Nephron (organoid): ENCODE measurements around the gene ACACA.

ENCODE experiments used
- H3K27ac Mint-ChIP-seq, 3 experiments: 2 replicates each; pipeline ENCODE4 v1.8.0; 2020; ENCODE audit warnings: mixed read lengths in 3 of 3, mild to moderate bottlenecking in 2 of 3, moderate library complexity in 1 of 3
- H3K27me3 Mint-ChIP-seq: 2 replicates; pipeline ENCODE4 v1.8.0; 2021; ENCODE audit warnings: low read depth, mild to moderate bottlenecking, moderate library complexity, mixed read lengths
- H3K36me3 Mint-ChIP-seq: 2 replicates; pipeline ENCODE4 v1.8.0; 2020; ENCODE audit warnings: low read depth, mixed read lengths
- H3K4me1 Mint-ChIP-seq: 2 replicates; pipeline ENCODE4 v1.8.0; 2020; ENCODE audit warnings: mixed read lengths
- H3K4me3 Mint-ChIP-seq, 3 experiments: 2 replicates each; pipeline ENCODE4 v1.8.0; 2020; ENCODE audit warnings: mild to moderate bottlenecking in 3 of 3, mixed read lengths in 3 of 3, moderate library complexity in 2 of 3
- H3K9me3 Mint-ChIP-seq: 2 replicates; pipeline ENCODE4 v1.8.0; 2020; ENCODE audit warnings: mixed read lengths
- CTCF ChIP-seq, 3 experiments: fragments of 200-600 bp; sonication (generic); IDR thresholded peaks; one replicate each; pipeline ENCODE4 v1.5.0; 2021; ENCODE audit warnings: antibody characterized with exemption in 3 of 3; ENCODE audit not compliant: unreplicated experiment in 3 of 3

The ACACA gene

GRCh38 chr17:37064956-37065355 lies 341.7 kb downstream of the ACACA start:
- Mint-ChIP-seq H3K4me3 (no peak overlapping the region), H3K27me3 (peaks cover 62% of the 10 kb centered on the region), H3K27ac (peak overlapping the region in 1 of 3 experiments; percentile 11), H3K9me3 (no peaks in the 10 kb centered on the region), H3K36me3 (no peaks in the 10 kb centered on the region), H3K4me1 (peaks cover 46% of the 10 kb centered on the region)
- TF ChIP-seq CTCF (IDR thresholded peaks at IDR 0.05; ENCODE audit: unreplicated experiment in 3 of 3), result no peak

- H3K27me3 Mint-ChIP-seq, result peaks cover 62% of the 10 kb centered on the region
- no peaks in the 10 kb centered on the region for H3K36me3 Mint-ChIP-seq
- H3K9me3 Mint-ChIP-seq, result no peaks in the 10 kb centered on the region
- H3K27ac Mint-ChIP-seq, result peak overlapping the region in 1 of 3 experiments; percentile 11
- TF ChIP-seq CTCF (IDR thresholded peaks at IDR 0.05; ENCODE audit: unreplicated experiment in 3 of 3), result no peak
- no peak overlapping the region for H3K4me3 Mint-ChIP-seq
- peaks cover 46% of the 10 kb centered on the region for H3K4me1 Mint-ChIP-seq
These were observed 342.4 kb downstream of the ACACA start for GRCh38 chr17:37064206-37064605.

GRCh38 chr17:37062021-37062420 lies 344.6 kb downstream of the ACACA start:
- no peak for TF ChIP-seq CTCF (IDR thresholded peaks at IDR 0.05; ENCODE audit: unreplicated experiment in 3 of 3)

GRCh38 chr17:37060928-37061327 lies 345.7 kb downstream of the ACACA start:
- TF ChIP-seq CTCF (IDR thresholded peaks at IDR 0.05; ENCODE audit: unreplicated experiment in 3 of 3), result no peak
- H3K4me1 Mint-ChIP-seq, result peaks cover 31% of the 10 kb centered on the region
- peaks cover 39% of the 10 kb centered on the region for H3K27me3 Mint-ChIP-seq
- peaks cover 15% of the 10 kb centered on the region for H3K36me3 Mint-ChIP-seq
- peak overlapping the region in 1 of 3 experiments; percentile 29 for H3K27ac Mint-ChIP-seq
- H3K4me3 Mint-ChIP-seq, result no peak overlapping the region
- no peaks in the 10 kb centered on the region for H3K9me3 Mint-ChIP-seq

More at GRCh38 chr17:37062021-37062420, 344.6 kb downstream of the ACACA start:
- peaks cover 5% of the 10 kb centered on the region for H3K36me3 Mint-ChIP-seq
- H3K27ac Mint-ChIP-seq, result peak overlapping the region in 1 of 3 experiments; percentile 9
- H3K27me3 Mint-ChIP-seq, result peaks cover 46% of the 10 kb centered on the region
- H3K4me1 Mint-ChIP-seq, result peaks cover 32% of the 10 kb centered on the region
- H3K9me3 Mint-ChIP-seq, result no peaks in the 10 kb centered on the region
- peak overlapping the region in 1 of 3 experiments; percentile 47 for H3K4me3 Mint-ChIP-seq

DNA sequence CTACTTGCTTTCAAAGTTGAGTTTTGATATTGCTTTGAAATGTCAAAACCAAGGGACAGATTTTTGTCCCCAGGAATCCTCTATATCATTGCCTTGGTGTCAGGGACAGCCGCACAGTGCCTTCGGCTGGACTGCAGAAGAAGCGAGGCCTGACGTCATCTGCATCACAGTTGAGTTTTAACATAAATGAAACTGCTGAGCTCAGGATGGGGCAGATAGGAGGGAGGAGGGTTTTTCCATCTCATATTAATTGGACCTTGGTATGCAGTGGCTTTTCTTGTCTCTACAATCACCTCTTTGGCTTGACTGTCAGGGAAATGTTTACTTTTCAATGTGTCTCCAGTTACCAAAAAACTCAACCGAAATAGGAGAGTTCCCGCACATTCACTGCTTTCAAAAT lies 346.5 kb downstream of the ACACA start:
- Mint-ChIP-seq H3K36me3 (peaks cover 16% of the 10 kb centered on the region), H3K9me3 (no peaks in the 10 kb centered on the region), H3K27ac (no peak overlapping the region), H3K27me3 (peaks cover 31% of the 10 kb centered on the region), H3K4me1 (peaks cover 35% of the 10 kb centered on the region), H3K4me3 (no peak overlapping the region)
- no peak for TF ChIP-seq CTCF (IDR thresholded peaks at IDR 0.05; ENCODE audit: unreplicated experiment in 3 of 3)

DNA sequence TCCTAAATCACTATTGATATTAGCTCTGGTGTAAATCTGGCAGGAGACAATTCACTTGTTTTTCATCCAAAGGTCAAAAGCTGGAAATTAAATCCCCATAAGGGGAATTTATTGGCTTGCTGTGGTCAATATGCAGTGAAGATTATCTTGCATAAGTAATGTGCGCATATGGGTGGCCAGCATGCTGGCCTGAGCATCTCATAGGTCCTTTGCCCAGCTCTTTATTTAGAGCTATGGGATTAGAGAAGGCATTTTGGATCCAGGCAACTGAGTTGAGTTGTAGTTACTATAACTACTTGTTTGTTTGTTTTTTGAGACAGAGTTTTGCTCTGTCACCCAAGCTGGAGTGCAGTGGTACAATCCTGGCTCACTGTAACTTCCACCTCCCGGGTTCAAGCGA lies 347.1 kb downstream of the ACACA start:
- Mint-ChIP-seq H3K27me3 (peaks cover 26% of the 10 kb centered on the region), H3K4me3 (no peak overlapping the region), H3K4me1 (peaks cover 36% of the 10 kb centered on the region), H3K27ac (no peak overlapping the region), H3K36me3 (peaks cover 22% of the 10 kb centered on the region), H3K9me3 (no peaks in the 10 kb centered on the region)
- no peak for TF ChIP-seq CTCF (IDR thresholded peaks at IDR 0.05; ENCODE audit: unreplicated experiment in 3 of 3)
